AG20443 (cell line): ENCODE data around the gene GNB4.

Experiments used
- DNase-seq: peaks from one replicate; pipeline ENCODE4 v3.0.0; 2012; ENCODE audit warnings: low spot score, mixed read lengths

Gene GNB4

DNA sequence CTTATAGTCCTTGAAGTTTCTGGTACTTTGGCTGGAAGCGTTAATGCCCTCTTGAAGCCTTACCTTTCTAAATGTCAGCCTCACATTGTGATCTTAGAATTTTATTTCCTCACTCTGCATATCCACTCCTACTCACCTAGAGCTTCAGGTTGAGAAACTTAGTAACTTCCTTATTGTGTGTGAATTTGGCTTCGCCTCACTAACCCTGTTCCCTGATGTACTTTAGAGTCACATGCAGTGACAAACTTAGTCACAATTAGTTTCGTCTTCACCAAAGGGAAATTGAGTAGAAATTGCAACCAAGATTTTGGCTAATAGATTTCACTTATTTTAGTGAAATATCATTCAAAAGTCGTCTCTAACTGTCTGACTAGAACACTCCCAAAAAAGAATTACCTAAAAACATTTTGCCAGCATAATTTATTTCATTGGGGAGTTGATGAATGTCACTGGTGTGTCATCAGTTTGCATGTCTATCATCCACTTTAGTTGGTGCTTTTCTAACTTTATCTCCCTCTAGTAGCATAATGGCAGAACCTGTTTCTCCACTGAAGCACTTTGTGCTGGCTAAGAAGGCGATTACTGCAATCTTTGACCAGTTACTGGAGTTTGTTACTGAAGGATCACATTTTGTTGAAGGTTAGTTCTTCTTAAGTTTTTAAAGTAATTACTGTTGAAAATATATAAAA, 102.8 kb downstream of the GNB4 start:
- no peak for DNase-seq

- DNase-seq, result peak; percentile 96
Measured at GRCh38 chr3:179347345-179348194, 103.7 kb downstream of the GNB4 start, which contains the start of gene MFN1. TSS of gene MFN1 (plus strand) at chr3:179347709. CDS start at chr3:179348852, 1,143 bp downstream.
